Nephron (organoid): Measurements from ENCODE around the gene VSX2.

ENCODE experiments used
- H3K27ac Mint-ChIP-seq, 3 experiments: 2 replicates each; pipeline ENCODE4 v1.8.0; 2020; ENCODE audit warnings: mixed read lengths in 3 of 3, mild to moderate bottlenecking in 2 of 3, moderate library complexity in 1 of 3
- H3K27me3 Mint-ChIP-seq: 2 replicates; pipeline ENCODE4 v1.8.0; 2021; ENCODE audit warnings: low read depth, mild to moderate bottlenecking, moderate library complexity, mixed read lengths
- H3K36me3 Mint-ChIP-seq: 2 replicates; pipeline ENCODE4 v1.8.0; 2020; ENCODE audit warnings: low read depth, mixed read lengths
- H3K4me1 Mint-ChIP-seq: 2 replicates; pipeline ENCODE4 v1.8.0; 2020; ENCODE audit warnings: mixed read lengths
- H3K4me3 Mint-ChIP-seq, 3 experiments: 2 replicates each; pipeline ENCODE4 v1.8.0; 2020; ENCODE audit warnings: mild to moderate bottlenecking in 3 of 3, mixed read lengths in 3 of 3, moderate library complexity in 2 of 3
- H3K9me3 Mint-ChIP-seq: 2 replicates; pipeline ENCODE4 v1.8.0; 2020; ENCODE audit warnings: mixed read lengths
- TF ChIP-seq, protein P1 (sequence below), 3 experiments: fragments of 200-600 bp; sonication (generic); IDR thresholded peaks; one replicate each; pipeline ENCODE4 v1.5.0; 2021; ENCODE audit warnings: antibody characterized with exemption in 3 of 3; ENCODE audit not compliant: unreplicated experiment in 3 of 3

The VSX2 gene

DNA sequence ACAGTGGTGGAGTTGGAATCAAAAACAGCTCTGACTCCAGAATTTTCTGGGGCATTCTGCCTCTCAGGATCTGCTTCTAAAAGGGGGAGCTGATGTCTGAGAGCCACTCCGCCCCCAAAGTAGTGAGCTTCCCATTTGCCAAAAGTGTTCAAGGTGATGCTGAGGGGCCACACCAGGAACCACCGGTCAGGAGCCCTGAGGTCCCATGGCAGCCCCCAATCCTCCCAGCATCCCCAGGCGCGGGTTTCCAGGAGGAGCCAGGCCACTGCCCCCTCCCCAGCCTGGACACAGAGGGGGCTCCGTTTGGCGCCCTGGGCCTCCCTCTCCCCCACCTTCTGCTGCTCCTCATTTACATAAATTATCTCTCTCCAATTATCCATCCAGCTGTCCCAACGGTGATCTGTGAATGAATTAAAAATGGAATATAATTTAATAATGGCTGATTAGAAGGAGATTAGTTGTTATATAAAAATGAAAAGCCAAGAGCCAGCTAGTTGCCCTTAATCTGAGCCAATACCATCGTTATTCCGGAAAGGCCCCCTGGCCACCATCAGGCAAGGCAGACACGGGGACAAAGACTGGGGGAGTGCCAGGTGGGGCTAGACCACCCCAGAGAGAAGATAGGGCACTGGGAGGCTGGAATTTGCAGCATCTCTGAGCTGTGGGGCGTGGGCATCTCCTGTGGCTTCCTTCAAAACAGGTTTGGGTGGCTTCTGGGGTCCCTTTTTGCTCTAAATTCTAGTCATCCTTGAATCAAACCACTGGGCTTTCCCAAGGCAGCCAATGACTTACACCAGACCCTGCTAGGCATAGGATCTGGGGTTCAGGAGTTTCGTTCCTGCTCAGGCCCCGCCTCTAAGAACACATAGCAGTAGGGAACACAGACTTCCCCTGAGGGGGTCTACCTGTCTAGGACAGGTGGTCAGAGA is 19.7 kb upstream of the VSX2 start:
- Mint-ChIP-seq H3K4me3 (no peak overlapping the region), H3K27me3 (peaks cover 61% of the 10 kb centered on the region), H3K9me3 (no peaks in the 10 kb centered on the region), H3K36me3 (no peaks in the 10 kb centered on the region), H3K27ac (no peak overlapping the region), H3K4me1 (no peaks in the 10 kb centered on the region)
- TF ChIP-seq, protein P1, sequence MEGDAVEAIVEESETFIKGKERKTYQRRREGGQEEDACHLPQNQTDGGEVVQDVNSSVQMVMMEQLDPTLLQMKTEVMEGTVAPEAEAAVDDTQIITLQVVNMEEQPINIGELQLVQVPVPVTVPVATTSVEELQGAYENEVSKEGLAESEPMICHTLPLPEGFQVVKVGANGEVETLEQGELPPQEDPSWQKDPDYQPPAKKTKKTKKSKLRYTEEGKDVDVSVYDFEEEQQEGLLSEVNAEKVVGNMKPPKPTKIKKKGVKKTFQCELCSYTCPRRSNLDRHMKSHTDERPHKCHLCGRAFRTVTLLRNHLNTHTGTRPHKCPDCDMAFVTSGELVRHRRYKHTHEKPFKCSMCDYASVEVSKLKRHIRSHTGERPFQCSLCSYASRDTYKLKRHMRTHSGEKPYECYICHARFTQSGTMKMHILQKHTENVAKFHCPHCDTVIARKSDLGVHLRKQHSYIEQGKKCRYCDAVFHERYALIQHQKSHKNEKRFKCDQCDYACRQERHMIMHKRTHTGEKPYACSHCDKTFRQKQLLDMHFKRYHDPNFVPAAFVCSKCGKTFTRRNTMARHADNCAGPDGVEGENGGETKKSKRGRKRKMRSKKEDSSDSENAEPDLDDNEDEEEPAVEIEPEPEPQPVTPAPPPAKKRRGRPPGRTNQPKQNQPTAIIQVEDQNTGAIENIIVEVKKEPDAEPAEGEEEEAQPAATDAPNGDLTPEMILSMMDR (IDR thresholded peaks at IDR 0.05; ENCODE audit: unreplicated experiment in 3 of 3), result no peak

DNA sequence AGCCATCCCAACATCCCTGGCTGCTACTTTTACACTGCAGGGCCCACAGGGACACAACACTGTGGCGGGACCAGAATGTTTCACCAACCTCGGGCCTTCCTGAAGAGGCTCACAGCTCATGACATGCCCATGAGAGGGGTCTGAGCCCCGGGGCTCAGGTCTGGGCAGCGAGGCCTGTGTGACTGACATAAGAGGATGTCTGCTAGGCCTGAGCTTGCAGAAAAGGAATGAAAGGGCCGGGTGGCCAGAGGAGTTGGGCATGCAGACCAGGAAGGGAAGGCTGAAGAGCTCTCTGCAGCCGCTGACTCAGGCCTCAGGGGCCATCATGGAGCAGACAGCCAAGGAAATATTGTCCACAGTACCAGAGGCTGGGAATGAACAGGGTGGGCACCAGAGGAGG is 18.3 kb upstream of the VSX2 start:
- H3K4me3 Mint-ChIP-seq, result no peak overlapping the region
- no peaks in the 10 kb centered on the region for H3K36me3 Mint-ChIP-seq
- no peak overlapping the region for H3K27ac Mint-ChIP-seq
- TF ChIP-seq, protein P1 (IDR thresholded peaks at IDR 0.05; ENCODE audit: unreplicated experiment in 3 of 3), result no peak
- no peaks in the 10 kb centered on the region for H3K4me1 Mint-ChIP-seq
- peaks cover 58% of the 10 kb centered on the region for H3K27me3 Mint-ChIP-seq
- no peaks in the 10 kb centered on the region for H3K9me3 Mint-ChIP-seq

GRCh38 chr14:74221741-74222140 is 17.5 kb upstream of the VSX2 start:
- H3K9me3 Mint-ChIP-seq, result no peaks in the 10 kb centered on the region
- H3K27ac Mint-ChIP-seq, result no peak overlapping the region
- H3K36me3 Mint-ChIP-seq, result no peaks in the 10 kb centered on the region
- TF ChIP-seq, protein P1 (IDR thresholded peaks at IDR 0.05; ENCODE audit: unreplicated experiment in 3 of 3), result no peak
- peaks cover 57% of the 10 kb centered on the region for H3K27me3 Mint-ChIP-seq
- no peak overlapping the region for H3K4me3 Mint-ChIP-seq
- H3K4me1 Mint-ChIP-seq, result no peaks in the 10 kb centered on the region

DNA sequence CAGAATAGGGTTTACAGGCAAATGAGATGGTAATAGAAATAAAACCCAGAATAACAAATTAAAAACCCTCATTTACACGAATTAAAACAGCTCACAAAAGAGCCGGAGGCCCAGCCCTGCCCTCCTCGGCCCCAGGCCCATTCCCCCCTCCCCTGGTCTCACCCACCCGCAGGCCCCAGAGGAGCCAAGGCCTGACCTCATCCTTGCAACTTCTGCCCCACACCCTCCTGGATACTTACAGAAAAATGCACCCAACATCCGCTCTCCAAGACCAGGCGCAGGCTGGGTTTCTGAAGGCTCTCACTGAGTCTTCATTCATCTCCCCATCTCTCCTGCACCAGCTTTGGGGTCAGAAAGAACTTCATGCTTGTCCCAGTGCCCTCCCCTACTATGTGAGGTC is 16.2 kb upstream of the VSX2 start:
- Mint-ChIP-seq H3K4me1 (no peaks in the 10 kb centered on the region), H3K4me3 (no peak overlapping the region)

GRCh38 chr14:74231784-74232183 is 7.5 kb upstream of the VSX2 start:
- Mint-ChIP-seq H3K4me1 (no peaks in the 10 kb centered on the region), H3K9me3 (peaks cover 14% of the 10 kb centered on the region), H3K27ac (no peak overlapping the region), H3K27me3 (peaks cover 96% of the 10 kb centered on the region), H3K4me3 (no peak overlapping the region), H3K36me3 (no peaks in the 10 kb centered on the region)
- TF ChIP-seq, protein P1 (IDR thresholded peaks at IDR 0.05; ENCODE audit: unreplicated experiment in 3 of 3), result no peak

More for the DNA sequence above, 16.2 kb upstream of the VSX2 start:
- Mint-ChIP-seq H3K9me3 (no peaks in the 10 kb centered on the region), H3K27ac (no peak overlapping the region), H3K27me3 (peaks cover 54% of the 10 kb centered on the region), H3K36me3 (no peaks in the 10 kb centered on the region)
- TF ChIP-seq, protein P1 (IDR thresholded peaks at IDR 0.05; ENCODE audit: unreplicated experiment in 3 of 3), result no peak

GRCh38 chr14:74235017-74235416 is 4.2 kb upstream of the VSX2 start:
- H3K4me3 Mint-ChIP-seq, result no peak overlapping the region

More at GRCh38 chr14:74235017-74235416, 4.2 kb upstream of the VSX2 start:
- peaks cover 14% of the 10 kb centered on the region for H3K9me3 Mint-ChIP-seq
- no peaks in the 10 kb centered on the region for H3K36me3 Mint-ChIP-seq
- H3K27ac Mint-ChIP-seq, result no peak overlapping the region
- H3K4me1 Mint-ChIP-seq, result no peaks in the 10 kb centered on the region
- peaks cover 95% of the 10 kb centered on the region for H3K27me3 Mint-ChIP-seq
- TF ChIP-seq, protein P1 (IDR thresholded peaks at IDR 0.05; ENCODE audit: unreplicated experiment in 3 of 3), result no peak
